Dedifferentiated amniotic fluid mesenchymal stem cell (primary cell): ENCODE results near the gene SLC16A7.

Experiments
- DNase-seq: peaks from one replicate; pipeline ENCODE4 v3.0.0-alpha.2; 2016; ENCODE audit errors: extremely low spot score

SLC16A7 gene

GRCh38 chr12:59668674-59669073 is 72.8 kb downstream of the SLC16A7 start:
- no peak for DNase-seq

GRCh38 chr12:59672273-59672672 is 76.4 kb downstream of the SLC16A7 start:
- no peak for DNase-seq

GRCh38 chr12:59675461-59675860 is 79.6 kb downstream of the SLC16A7 start:
- DNase-seq = no peak

- DNase-seq = no peak
Observed at GRCh38 chr12:59677857-59678256, 82.0 kb downstream of the SLC16A7 start.

- DNase-seq = no peak
Observed at GRCh38 chr12:59678759-59679411, 83.1 kb downstream of the SLC16A7 start.

- no peak for DNase-seq
Observed at GRCh38 chr12:59689776-59690175, 93.9 kb downstream of the SLC16A7 start.

GRCh38 chr12:59695379-59695778 is 99.5 kb downstream of the SLC16A7 start:
- DNase-seq = peak; percentile 37

- DNase-seq = peak; percentile 64
Observed at GRCh38 chr12:59698600-59698999, 102.8 kb downstream of the SLC16A7 start.

GRCh38 chr12:59699421-59700152 is 103.8 kb downstream of the SLC16A7 start:
- peak; percentile 87 for DNase-seq

GRCh38 chr12:59700153-59700450 is 104.3 kb downstream of the SLC16A7 start:
- no peak for DNase-seq

- peak; percentile 48 for DNase-seq
Observed at GRCh38 chr12:59708064-59708463, 112.2 kb downstream of the SLC16A7 start.

GRCh38 chr12:59708484-59708883 is 112.7 kb downstream of the SLC16A7 start:
- no peak for DNase-seq

GRCh38 chr12:59710004-59710628 is 114.3 kb downstream of the SLC16A7 start:
- DNase-seq = no peak

- DNase-seq = no peak
Observed at GRCh38 chr12:59710964-59711363, 115.1 kb downstream of the SLC16A7 start.

GRCh38 chr12:59715434-59715833 is 119.6 kb downstream of the SLC16A7 start:
- no peak for DNase-seq

- DNase-seq = no peak
Observed at GRCh38 chr12:59716043-59716442, 120.2 kb downstream of the SLC16A7 start.

GRCh38 chr12:59717436-59717835 is 121.6 kb downstream of the SLC16A7 start:
- no peak for DNase-seq

GRCh38 chr12:59719701-59720100 is 123.9 kb downstream of the SLC16A7 start:
- DNase-seq = no peak

- no peak for DNase-seq
Observed at GRCh38 chr12:59723520-59723919, 127.7 kb downstream of the SLC16A7 start.

GRCh38 chr12:59724011-59724695 is 128.3 kb downstream of the SLC16A7 start:
- DNase-seq = no peak

GRCh38 chr12:59733200-59733599 is 137.4 kb downstream of the SLC16A7 start:
- no peak for DNase-seq

GRCh38 chr12:59734371-59734770 is 138.5 kb downstream of the SLC16A7 start:
- DNase-seq = no peak

- DNase-seq = no peak
Observed at GRCh38 chr12:59735231-59735630, 139.4 kb downstream of the SLC16A7 start.
